BJ (cell line): ENCODE data around the gene TMEM119. TPM values are rescaled to one million over a fixed set of nuclear protein-coding genes. Genes with fewer than 3 reads are reported as not detected.

ENCODE experiments used
- CTCF ChIA-PET: fragments of 350-600 bp; formaldehyde crosslinking; extraction: SDS; loops from one replicate; lab custom pipeline; 2021; ENCODE audit warnings: antibody characterized with exemption, inconsistent platforms; lab: Yijun Ruan, JAX
- POLR2A ChIA-PET: fragments of 300-600 bp; sonication (Branson Sonifier 250); formaldehyde crosslinking; extraction: SDS; loops from one replicate; lab custom pipeline; 2021; ENCODE audit warnings: antibody characterized with exemption; lab: Charles Lee
- DNase-seq: peaks from one replicate; pipeline ENCODE4 v3.0.0-alpha.2; 2011; ENCODE audit warnings: low read depth
- H3K27me3 ChIP-seq: 2 replicates; pipeline ENCODE4 v1.6.0; 2011; ENCODE audit warnings: low read length; ENCODE audit not compliant: control insufficient read depth, insufficient read depth
- H3K36me3 ChIP-seq: 2 replicates; pipeline ENCODE4 v1.5.1; 2011; ENCODE audit warnings: low read length; ENCODE audit not compliant: control insufficient read depth, insufficient read depth
- H3K4me3 ChIP-seq: 2 replicates; pipeline ENCODE4 v1.5.1; 2011; ENCODE audit warnings: low read depth, mild to moderate bottlenecking, control low read depth, low read length
- CTCF ChIP-seq: IDR thresholded peaks from 2 replicates; pipeline ENCODE4 v1.5.1; 2011; ENCODE audit warnings: low read depth, mild to moderate bottlenecking, control low read depth, inconsistent platforms, low read length, moderate library complexity; ENCODE audit not compliant: insufficient read depth
- polyA plus RNA-seq: library from polyadenylated mRNA; depleted of rRNA; stranded (reverse); fragments of >200 nt; gene quantifications from 2 replicates; pipeline ENCODE4 v1.2.3, GENCODE V29; 2011

The TMEM119 gene
- polyA plus RNA-seq, 1 experiment = 80.6 TPM

- H3K4me3 ChIP-seq = no peak overlapping the region
- ChIA-PET POLR2A (interaction anchor here (1.1 kb wide), 1 partner anchor 14 kb away, joined by 3 read pairs; no protein-coding TSS in a partner anchor), CTCF (interaction anchor here (0.6 to 4.3 kb wide), 11 partner anchors 8 to 212 kb away, joined by 3 to 20 read pairs (median 4); partner anchors contain the start of genes ISCU and SART3)
- H3K36me3 ChIP-seq = no peaks in the 10 kb centered on the region
- no peak for TF ChIP-seq CTCF
- peak; percentile 91 for DNase-seq
- no peaks in the 10 kb centered on the region for H3K27me3 ChIP-seq
Measured at GRCh38 chr12:108609537-108610335, 11.9 kb upstream of the TMEM119 start.

- no peaks in the 10 kb centered on the region for H3K36me3 ChIP-seq
- peaks cover 2% of the 10 kb centered on the region; the same call in 1 of the 2 replicates for H3K27me3 ChIP-seq
- no peak for TF ChIP-seq CTCF
- H3K4me3 ChIP-seq = no peak overlapping the region
- DNase-seq = no peak
- ChIA-PET CTCF (interaction anchor here (0.9 to 4.3 kb wide), 4 partner anchors 10 to 47 kb away, joined by 3 to 20 read pairs (median 12); partner anchors contain the start of genes ISCU and SART3), POLR2A (no interaction called here)
Measured at GRCh38 chr12:108608616-108609015, 10.7 kb upstream of the TMEM119 start.

GRCh38 chr12:108607981-108608600 lies 10.2 kb upstream of the TMEM119 start:
- POLR2A ChIA-PET = no interaction called here
- Histone ChIP-seq H3K27me3 (peaks cover 2% of the 10 kb centered on the region; the same call in 1 of the 2 replicates), H3K4me3 (no peak overlapping the region), H3K36me3 (no peaks in the 10 kb centered on the region)
- no peak for DNase-seq
- no peak for TF ChIP-seq CTCF
- CTCF ChIA-PET = interaction anchor here (0.8 to 4.3 kb wide), 4 partner anchors 10 to 231 kb away, joined by 4 to 20 read pairs (median 12); partner anchors contain the start of genes ISCU and SART3

- Histone ChIP-seq H3K4me3 (no peak overlapping the region), H3K27me3 (peaks cover 2% of the 10 kb centered on the region; the same call in 1 of the 2 replicates), H3K36me3 (no peaks in the 10 kb centered on the region)
- DNase-seq = no peak
- no peak for TF ChIP-seq CTCF
- ChIA-PET POLR2A (no interaction called here), CTCF (interaction anchor here (0.7 kb wide), 1 partner anchor 11 kb away, joined by 3 read pairs; no protein-coding TSS in a partner anchor)
Measured at GRCh38 chr12:108606492-108606891, 8.6 kb upstream of the TMEM119 start.
